T-helper 9 cell (primary cell): Measurements from ENCODE around the gene MLPH.

Experiments used
- DNase-seq: peaks from one replicate; pipeline ENCODE4 v3.0.0-alpha.2; 2020

MLPH gene

GRCh38 chr2:237525559-237526157 is 38.6 kb downstream of the MLPH start:
- DNase-seq = no peak

- no peak for DNase-seq
These were observed 40.2 kb downstream of the MLPH start for GRCh38 chr2:237527233-237527632.

GRCh38 chr2:237527766-237528165 is 40.7 kb downstream of the MLPH start:
- DNase-seq = no peak

- no peak for DNase-seq
These were observed 42.7 kb downstream of the MLPH start for GRCh38 chr2:237529452-237530402.

GRCh38 chr2:237530472-237531433 is 43.7 kb downstream of the MLPH start:
- no peak for DNase-seq

- DNase-seq = no peak
These were observed 45.1 kb downstream of the MLPH start for GRCh38 chr2:237532160-237532559.

- no peak for DNase-seq
These were observed 46.7 kb downstream of the MLPH start for GRCh38 chr2:237533668-237534161.

- no peak for DNase-seq
These were observed 47.3 kb downstream of the MLPH start for GRCh38 chr2:237534380-237534779.

- no peak for DNase-seq
These were observed 48.5 kb downstream of the MLPH start for GRCh38 chr2:237535385-237536082.

- no peak for DNase-seq
These were observed 49.0 kb downstream of the MLPH start for GRCh38 chr2:237536083-237536415.

GRCh38 chr2:237536617-237537016 is 49.6 kb downstream of the MLPH start:
- no peak for DNase-seq

- no peak for DNase-seq
These were observed 51.1 kb downstream of the MLPH start for GRCh38 chr2:237538001-237538720.

- DNase-seq = no peak
These were observed 51.9 kb downstream of the MLPH start for GRCh38 chr2:237538901-237539300.

- DNase-seq = no peak
These were observed 52.6 kb downstream of the MLPH start for GRCh38 chr2:237539681-237540080.

- DNase-seq = no peak
These were observed 53.2 kb downstream of the MLPH start for GRCh38 chr2:237540223-237540775.

- DNase-seq = no peak
These were observed 53.8 kb downstream of the MLPH start for GRCh38 chr2:237540823-237541222.

- no peak for DNase-seq
These were observed 54.2 kb downstream of the MLPH start for GRCh38 chr2:237541243-237541642.

- no peak for DNase-seq
These were observed 55.1 kb downstream of the MLPH start for GRCh38 chr2:237542001-237542704.

GRCh38 chr2:237546040-237546875 is 59.2 kb downstream of the MLPH start:
- DNase-seq = no peak
